Right cardiac atrium (tissue), 5 donors: ENCODE measurements around the gene TINCR. TPM values are rescaled to one million over a fixed set of nuclear protein-coding genes. Genes with fewer than 3 reads are reported as not detected.
"Not testable (repeated sequence)": the region's sequence is repeated elsewhere in the genome, so short reads cannot be mapped to it uniquely, and the experiment has no call there.

ENCODE experiments used
- ATAC-seq, 2 donors: fragments of 200-7000 bp; cut with Tn5 transposase; one replicate each; pipeline versions ENCODE4 v1.8.0 to v1.9.1; 2020; ENCODE audit warnings: moderate library complexity in 2 of 2, mild to moderate bottlenecking in 1 of 2
- DNase-seq, 3 donors: peaks; one replicate each; pipeline ENCODE4 v3.0.0-alpha.2; 2020
- H3K27ac ChIP-seq: one replicate; pipeline ENCODE4 v1.5.1; 2013; ENCODE audit warnings: mild to moderate bottlenecking, low read length, control low read depth, moderate library complexity
- H3K27me3 ChIP-seq: one replicate; pipeline ENCODE4 v1.6.1; 2013; ENCODE audit not compliant: control insufficient read depth, insufficient read depth
- H3K4me1 ChIP-seq: one replicate; pipeline ENCODE4 v1.6.1; 2013; ENCODE audit warnings: low read length; ENCODE audit not compliant: control insufficient read depth, insufficient read depth
- H3K4me3 ChIP-seq: one replicate; pipeline ENCODE4 v1.5.1; 2013; ENCODE audit warnings: low read length, control low read depth
- H3K9me3 ChIP-seq: one replicate; pipeline ENCODE4 v1.6.1; 2013; ENCODE audit warnings: low read length; ENCODE audit not compliant: control insufficient read depth
- WGBS: extraction: QIAGEN DNeasy Blood & Tissue Kit; methylation state at CpG from one replicate; pipeline ENCODE4 v1.1.7; 2013; 5-methylcytosine and 5-hydroxymethylcytosine counted together
- intact Hi-C, 4 donors: fragments of 100-400 bp; cut with DNase I; formaldehyde crosslinking; loops; one replicate each; pipeline versions ENCODE4 v1.11.0 to v1.14.0; 2022 to 2023
- polyA plus RNA-seq: library from polyadenylated mRNA; stranded (reverse); fragments of 200-250 nt; gene quantifications from one replicate; pipeline ENCODE4 v1.2.3, GENCODE V29; 2013
- total RNA-seq, 4 donors: library from RNA; stranded (reverse); fragmentation: NEBNext Ultra II Directional; extraction: Animal tissue kit (Norgen Biotek cat#: 25700); gene quantifications; one replicate each; pipeline ENCODE4 v1.2.1, GENCODE V29; 2021
- donor health status: healthy with polysubstance abuse.
- donor health status: DM: no; HTN: yes; CAD: no.
- donor health status: DM: no; HTN: no; CAD: no.
- donor health status: DM: no; HTN: yes; CAD: no; lungs with severe emphysema.
- donor health status: DM: yes; HTN: yes; CAD: no.

Gene TINCR
- total and polyA plus RNA-seq, 5 donors = 0.06 to 0.34 (median 0.10) TPM; not detected in 1

DNA sequence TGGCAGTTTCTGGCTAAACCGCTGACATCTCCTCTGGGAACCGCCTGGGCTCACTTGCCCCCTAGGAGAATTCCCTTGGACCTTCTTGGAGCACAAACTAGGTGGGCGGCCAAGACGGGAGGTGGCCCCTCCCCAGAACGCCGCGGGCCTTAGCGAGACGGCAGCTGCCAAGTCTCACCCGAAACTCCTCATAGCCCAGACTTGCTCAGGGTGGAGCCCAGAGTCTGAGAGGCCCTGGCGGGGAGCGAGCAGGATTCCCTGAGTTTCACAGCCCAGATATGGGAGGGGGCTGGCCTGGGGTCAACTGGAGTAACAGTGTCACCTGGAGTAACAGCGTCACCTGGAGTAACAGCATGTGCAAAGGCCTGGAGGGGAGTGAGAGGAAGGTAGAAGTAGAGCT is 10.1 kb downstream of the TINCR start:
- intact Hi-C loops = no loop called here
- Histone ChIP-seq H3K27me3 (no peaks in the 10 kb centered on the region), H3K9me3 (no peaks in the 10 kb centered on the region), H3K4me1 (no peaks in the 10 kb centered on the region), H3K4me3 (no peak overlapping the region), H3K27ac (no peak overlapping the region)
- DNase-seq = no peak
- no peak for ATAC-seq
- WGBS = 49% methylated on average over 13 of the region's 13 CpGs

DNA sequence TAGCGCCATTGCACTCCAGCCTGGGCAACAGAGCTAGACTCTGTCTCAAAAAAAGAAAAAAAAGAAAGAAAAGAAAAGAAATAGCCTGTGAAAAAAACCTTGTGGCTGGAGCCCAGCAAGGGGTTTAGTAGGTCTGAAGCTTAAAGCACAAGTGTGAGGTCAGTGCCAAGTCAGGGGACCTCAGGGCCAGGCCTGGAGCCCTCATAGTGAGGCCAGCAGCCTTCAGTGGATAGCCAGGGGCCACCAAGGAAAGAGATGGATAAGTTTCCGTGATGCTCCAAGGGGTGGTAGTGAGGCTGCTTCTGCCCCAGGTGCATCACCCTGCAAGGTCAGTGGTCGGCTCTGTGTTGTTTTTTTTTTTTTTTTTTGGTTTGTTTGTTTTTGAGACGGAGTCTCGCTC is 12.9 kb downstream of the TINCR start:
- WGBS = 91% methylated on average over 5 of the region's 5 CpGs
- H3K4me1 ChIP-seq = no peaks in the 10 kb centered on the region
- DNase-seq = no peak

DNA sequence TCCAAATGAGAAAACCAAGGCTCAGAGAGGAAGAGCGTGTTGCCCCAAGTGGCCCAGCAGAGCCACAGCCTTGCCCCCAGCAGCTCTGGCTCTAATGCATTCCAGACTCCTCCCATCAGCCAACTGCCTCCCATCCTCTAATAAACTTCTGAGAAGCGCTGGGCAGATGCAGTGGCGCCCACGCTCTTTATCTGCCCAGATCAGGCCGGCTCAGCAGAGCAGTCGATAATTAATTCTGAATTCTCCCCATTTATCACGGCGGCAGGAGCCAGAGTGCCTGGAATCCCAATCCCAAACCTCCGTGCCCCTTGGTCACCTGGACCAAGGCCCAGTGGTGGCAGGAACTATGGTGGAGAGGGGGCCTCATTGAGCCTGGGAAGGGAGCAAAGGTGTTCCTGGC is 13.9 kb downstream of the TINCR start:
- no peaks in the 10 kb centered on the region for H3K4me1 ChIP-seq
- no peak overlapping the region for H3K4me3 ChIP-seq
- H3K27me3 ChIP-seq = no peaks in the 10 kb centered on the region
- DNase-seq = no peak
- no peak overlapping the region for H3K27ac ChIP-seq
- no peak for ATAC-seq
- H3K9me3 ChIP-seq = no peaks in the 10 kb centered on the region
- whole genome bisulfite sequencing = 77% methylated on average over 9 of the region's 9 CpGs
- intact Hi-C loops = no loop called here

More for the DNA sequence above, 12.9 kb downstream of the TINCR start:
- Histone ChIP-seq H3K4me3 (no peak overlapping the region), H3K27ac (no peak overlapping the region), H3K27me3 (no peaks in the 10 kb centered on the region), H3K9me3 (no peaks in the 10 kb centered on the region)
- no peak for ATAC-seq
- intact Hi-C loops = no loop called here

DNA sequence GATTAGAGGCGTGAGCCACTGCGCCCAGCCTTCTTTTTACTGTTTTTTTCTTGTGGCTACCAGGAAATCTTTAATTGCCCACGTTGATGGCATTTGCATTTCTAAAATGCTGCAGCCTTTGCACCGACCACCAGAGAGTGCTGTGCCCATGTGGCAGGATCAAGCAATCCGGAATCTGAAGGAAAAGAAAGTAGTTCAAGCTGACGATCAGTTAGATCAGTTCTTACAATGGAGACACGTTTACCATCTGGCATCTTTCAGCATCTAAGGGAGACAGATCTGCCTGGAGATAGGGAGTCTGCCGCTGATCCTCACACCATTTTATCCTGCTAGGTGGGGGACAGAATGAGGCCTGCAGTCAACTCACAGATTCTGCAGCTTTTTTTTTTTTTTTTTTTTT is 19.9 kb downstream of the TINCR start:
- H3K4me1 ChIP-seq = no peaks in the 10 kb centered on the region
- DNase-seq (no peak), ATAC-seq (no peak)
- H3K27ac ChIP-seq = no peak overlapping the region
- intact Hi-C loops = no loop called here
- no peaks in the 10 kb centered on the region for H3K9me3 ChIP-seq
- no peak overlapping the region for H3K4me3 ChIP-seq
- H3K27me3 ChIP-seq = no peaks in the 10 kb centered on the region
- 35% methylated on average over 8 of the region's 8 CpGs for WGBS

DNA sequence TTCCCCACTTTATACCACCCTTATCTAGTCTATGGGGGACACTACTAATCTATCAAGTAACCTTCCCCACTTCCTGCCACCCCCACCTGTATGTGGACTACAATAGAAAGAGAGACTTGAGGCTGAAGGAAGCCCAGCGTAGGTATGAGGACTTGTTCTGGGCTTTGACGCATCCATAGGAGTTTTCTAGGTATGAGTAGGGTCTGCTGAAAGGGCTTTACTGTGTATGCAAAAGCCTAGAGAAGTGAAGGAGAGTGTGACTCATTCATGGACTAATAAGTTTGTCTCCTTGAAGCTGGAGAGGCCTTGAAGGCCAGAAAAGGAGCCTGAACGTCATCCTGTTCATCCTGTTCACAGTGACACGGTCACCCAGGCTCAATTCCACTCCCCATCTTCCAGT is 21.8 kb downstream of the TINCR start:
- H3K4me1 ChIP-seq = no peaks in the 10 kb centered on the region
- H3K4me3 ChIP-seq = no peak overlapping the region
- WGBS = 86% methylated on average over 4 of the region's 4 CpGs
- no peaks in the 10 kb centered on the region for H3K27me3 ChIP-seq
- no peaks in the 10 kb centered on the region for H3K9me3 ChIP-seq
- intact Hi-C loops = no loop called here
- no peak for DNase-seq
- ATAC-seq = no peak
- no peak overlapping the region for H3K27ac ChIP-seq

DNA sequence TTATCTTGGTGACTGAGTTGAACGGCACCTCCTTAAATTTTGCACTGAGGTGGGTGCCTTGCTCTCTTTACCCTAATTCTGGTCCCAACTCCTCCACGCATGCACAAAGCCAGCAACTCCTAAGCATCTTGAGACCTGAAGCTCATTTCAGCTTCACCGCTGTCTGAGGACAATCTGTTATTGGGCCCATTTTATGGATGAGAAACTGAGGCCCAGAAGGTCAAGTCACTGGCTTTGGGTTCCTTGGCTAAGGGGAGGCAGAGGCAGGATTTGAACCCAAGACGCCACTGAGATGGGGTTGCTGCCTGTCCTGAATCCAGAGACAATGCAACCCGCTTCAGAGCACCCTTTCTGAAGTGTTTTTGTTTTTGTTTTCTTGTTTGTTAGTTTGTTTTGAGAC is 22.7 kb downstream of the TINCR start:
- 89% methylated on average over 5 of the region's 5 CpGs for WGBS
- H3K4me3 ChIP-seq = no peak overlapping the region
- intact Hi-C loops = no loop called here
- no peak overlapping the region for H3K27ac ChIP-seq
- H3K4me1 ChIP-seq = no peaks in the 10 kb centered on the region
- ATAC-seq (no peak), DNase-seq (no peak)
- H3K27me3 ChIP-seq = no peaks in the 10 kb centered on the region
- no peaks in the 10 kb centered on the region for H3K9me3 ChIP-seq

DNA sequence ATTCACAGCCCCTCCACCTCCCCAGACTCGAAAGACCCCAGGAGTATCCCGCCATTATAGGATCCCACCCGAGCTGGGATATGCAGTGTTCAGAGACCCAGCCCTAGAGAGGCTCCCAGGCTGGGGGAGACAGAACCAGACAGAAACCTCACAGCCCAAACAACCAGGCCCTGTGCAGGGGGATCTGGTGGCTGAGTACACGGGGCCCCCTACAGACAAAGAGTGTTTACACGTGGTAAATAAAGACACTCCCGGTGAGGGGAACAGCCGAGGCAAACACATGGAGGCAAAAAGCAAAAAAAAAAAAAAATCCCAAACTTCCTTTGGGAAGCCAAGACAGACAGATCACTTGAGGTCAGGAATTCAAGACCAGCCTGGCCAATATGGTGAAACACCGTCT is 25.1 kb downstream of the TINCR start:
- no peaks in the 10 kb centered on the region for H3K27me3 ChIP-seq
- no peak for ATAC-seq
- H3K27ac ChIP-seq = no peak overlapping the region
- no peaks in the 10 kb centered on the region for H3K9me3 ChIP-seq
- WGBS = 53% methylated on average over 8 of the region's 8 CpGs
- H3K4me1 ChIP-seq = no peaks in the 10 kb centered on the region
- H3K4me3 ChIP-seq = no peak overlapping the region
- peak in 1 of 3 donors; percentile 8 for DNase-seq
- intact Hi-C loops = no loop called here

DNA sequence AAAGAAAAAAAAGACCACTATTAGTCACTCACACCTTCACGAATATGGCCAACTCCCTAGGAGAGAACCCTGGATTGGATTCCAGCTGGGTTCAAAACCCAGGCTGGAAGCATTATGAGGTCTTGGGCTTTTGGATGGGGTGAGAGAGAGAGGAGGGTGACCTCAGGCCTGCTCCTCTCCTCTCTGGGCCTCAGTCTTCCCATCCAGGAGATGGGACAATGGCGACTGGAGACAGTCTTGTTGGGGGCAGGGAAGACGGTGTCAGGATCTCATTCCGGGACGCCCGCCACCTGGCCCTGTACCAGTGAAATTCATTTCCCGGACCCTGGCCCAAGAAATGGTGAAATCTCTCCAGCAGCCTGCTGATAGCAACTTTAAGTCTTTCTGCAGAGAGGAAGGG is 26.3 kb downstream of the TINCR start:
- ATAC-seq (no peak), DNase-seq (peak in 1 of 3 donors; percentile 44)
- no peak overlapping the region for H3K27ac ChIP-seq
- intact Hi-C loops = no loop called here
- no peaks in the 10 kb centered on the region for H3K9me3 ChIP-seq
- WGBS = 64% methylated on average over 7 of the region's 7 CpGs
- no peaks in the 10 kb centered on the region for H3K4me1 ChIP-seq
- no peak overlapping the region for H3K4me3 ChIP-seq
- H3K27me3 ChIP-seq = no peaks in the 10 kb centered on the region

DNA sequence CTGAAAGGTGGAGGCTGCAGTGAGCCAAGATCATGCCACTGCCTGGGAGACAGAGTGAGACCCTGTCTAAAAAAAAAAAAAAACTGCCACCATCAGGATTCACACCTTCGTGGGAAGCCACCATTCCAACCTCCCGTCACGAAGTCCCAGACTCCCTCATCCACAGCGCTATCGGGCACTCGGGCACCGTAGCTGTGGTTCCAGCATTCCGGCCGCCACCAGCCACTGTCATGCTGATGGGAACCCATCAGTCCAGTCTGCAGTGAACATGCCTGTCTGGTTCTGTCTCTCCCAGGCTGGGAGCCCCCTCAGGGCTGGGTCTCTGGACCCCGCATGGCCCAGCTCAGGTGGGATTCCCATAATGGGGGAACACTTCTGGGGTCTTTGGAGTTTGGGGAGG is 27.5 kb downstream of the TINCR start:
- intact Hi-C loops = no loop called here
- Histone ChIP-seq H3K27ac (no peak overlapping the region), H3K27me3 (no peaks in the 10 kb centered on the region), H3K4me3 (no peak overlapping the region), H3K9me3 (peaks cover under 1% of the 10 kb centered on the region), H3K4me1 (peaks cover 3% of the 10 kb centered on the region)
- no peak for ATAC-seq
- peak in 1 of 3 donors; percentile 33 for DNase-seq
- 92% methylated on average over 10 of the region's 10 CpGs for WGBS

DNA sequence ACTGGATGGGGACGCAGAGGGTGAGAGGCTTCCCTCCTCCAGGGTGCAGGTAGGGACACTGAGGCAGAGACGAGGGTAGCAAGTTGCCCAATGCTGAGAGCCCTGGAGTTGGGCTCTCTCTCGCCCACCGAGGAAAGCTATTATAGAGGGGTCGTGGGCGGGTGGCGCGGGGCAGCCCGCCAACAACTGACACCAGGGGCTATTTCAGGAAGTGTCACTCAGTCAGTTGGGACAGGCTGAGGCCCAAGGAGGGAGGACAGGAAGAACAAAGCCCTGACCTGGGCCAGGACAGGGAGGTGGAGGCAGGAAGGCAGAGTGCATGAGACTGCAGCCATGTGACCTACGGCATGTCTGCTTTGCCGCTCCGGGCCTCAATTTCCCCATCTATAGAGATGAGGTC is 29.9 kb downstream of the TINCR start:
- DNase-seq = peak in 2 of 3 donors; percentile 65 to 76
- intact Hi-C loops = no loop called here
- 41% methylated on average over 12 of the region's 12 CpGs for WGBS

DNA sequence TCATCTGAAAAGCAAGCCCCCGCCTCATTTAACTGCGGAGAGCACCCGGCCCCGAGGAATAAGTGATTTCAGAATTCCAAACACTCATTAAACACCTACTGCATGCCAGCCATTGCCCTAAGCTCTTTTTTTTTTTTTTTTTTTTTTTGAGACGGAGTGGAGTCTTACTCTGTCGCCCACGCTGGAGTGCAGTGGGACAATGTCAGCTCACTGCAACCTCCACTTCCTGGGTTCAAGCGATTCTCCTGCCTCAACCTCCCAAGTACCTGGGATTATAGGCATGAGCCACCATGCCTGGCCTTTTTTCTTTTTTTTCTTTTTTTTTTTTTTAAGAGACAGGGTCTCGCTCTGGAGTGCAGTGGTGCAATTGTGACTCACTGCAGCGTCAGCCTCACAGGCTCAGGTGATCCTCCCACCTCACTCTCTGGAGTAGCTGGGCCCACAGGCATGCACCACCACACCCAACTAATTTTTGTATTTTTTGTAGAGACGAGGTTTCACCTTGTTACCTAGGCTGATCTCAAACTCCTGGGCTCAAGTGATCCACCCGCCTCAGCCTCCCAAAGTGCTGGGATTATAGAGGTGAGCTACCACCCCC is 30.7 kb downstream of the TINCR start:
- H3K4me1 ChIP-seq, DNase-seq, ATAC-seq, H3K9me3 ChIP-seq, H3K27me3 ChIP-seq, intact Hi-C loops: not testable (repeated sequence)
- peak overlapping the region; percentile 79 for H3K27ac ChIP-seq
- H3K4me3 ChIP-seq = peak overlapping the region; percentile 16
- WGBS = 50% methylated on average over 12 of the region's 12 CpGs

More for the DNA sequence above, 29.9 kb downstream of the TINCR start:
- Histone ChIP-seq H3K4me3 (no peak overlapping the region), H3K27ac (peak overlapping the region; percentile 92), H3K9me3 (peaks cover 2% of the 10 kb centered on the region), H3K27me3 (no peaks in the 10 kb centered on the region), H3K4me1 (peaks cover 3% of the 10 kb centered on the region)
- peak; percentile 49 to 50 for ATAC-seq
